HG03439 (cell line): Measurements from ENCODE around the gene PRR19.

ENCODE experiments used
- ATAC-seq: cut with Tn5 transposase; IDR thresholded peaks from one replicate; pipeline ENCODE4 v1.9.1; 2021; ENCODE audit warnings: mild to moderate bottlenecking, moderate library complexity; ENCODE audit not compliant: unreplicated experiment

The PRR19 gene

GRCh38 chr19:42343344-42344110, 41.6 kb downstream of the PRR19 start:
- ATAC-seq, result no peak

- no peak for ATAC-seq
These were observed 42.5 kb downstream of the PRR19 start for GRCh38 chr19:42344336-42344893.

- no peak for ATAC-seq
These were observed 43.4 kb downstream of the PRR19 start for GRCh38 chr19:42345191-42345812.

- no peak for ATAC-seq
These were observed 46.3 kb downstream of the PRR19 start for GRCh38 chr19:42348211-42348610.

- ATAC-seq, result no peak
These were observed 47.6 kb downstream of the PRR19 start for GRCh38 chr19:42349378-42350107.

GRCh38 chr19:42350417-42350816, 48.5 kb downstream of the PRR19 start:
- ATAC-seq, result no peak

- no peak for ATAC-seq
These were observed 49.3 kb downstream of the PRR19 start for GRCh38 chr19:42351079-42351735.

GRCh38 chr19:42352301-42353259, 50.6 kb downstream of the PRR19 start:
- ATAC-seq, result no peak

GRCh38 chr19:42353341-42354015, 51.5 kb downstream of the PRR19 start:
- no peak for ATAC-seq

- no peak for ATAC-seq
These were observed 54.0 kb downstream of the PRR19 start for GRCh38 chr19:42355896-42356295.

GRCh38 chr19:42356686-42357085, 54.8 kb downstream of the PRR19 start:
- ATAC-seq, result no peak

- no peak for ATAC-seq
These were observed 55.4 kb downstream of the PRR19 start for GRCh38 chr19:42357290-42357689.
